Amniotic stem cell (primary cell): ENCODE data around the gene ESRRB.

Experiments
- DNase-seq: peaks from one replicate; lab custom pipeline; 2025; lab: John Stamatoyannopoulos, UW

ESRRB gene

DNA sequence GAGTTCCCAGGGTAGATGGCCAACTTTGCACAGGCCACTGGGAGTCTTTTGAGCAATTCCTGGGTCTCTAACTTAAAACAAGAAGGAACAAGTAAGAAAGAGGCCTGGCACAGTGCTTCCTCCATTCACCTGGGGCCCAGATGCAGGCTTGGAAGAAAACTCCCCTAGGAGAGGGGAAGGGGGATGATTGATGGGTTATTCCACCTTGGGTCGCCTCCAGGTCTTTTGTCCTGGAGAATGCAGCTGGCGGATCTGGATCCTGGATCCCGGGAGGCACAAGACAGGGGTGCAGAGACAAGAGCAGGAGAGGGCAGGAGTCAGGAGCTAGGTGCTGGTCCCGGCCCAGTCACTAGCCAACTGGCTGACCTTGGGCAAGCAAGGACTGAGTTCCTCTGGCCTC is 74.5 kb downstream of the ESRRB start:
- DNase-seq, result no peak

DNA sequence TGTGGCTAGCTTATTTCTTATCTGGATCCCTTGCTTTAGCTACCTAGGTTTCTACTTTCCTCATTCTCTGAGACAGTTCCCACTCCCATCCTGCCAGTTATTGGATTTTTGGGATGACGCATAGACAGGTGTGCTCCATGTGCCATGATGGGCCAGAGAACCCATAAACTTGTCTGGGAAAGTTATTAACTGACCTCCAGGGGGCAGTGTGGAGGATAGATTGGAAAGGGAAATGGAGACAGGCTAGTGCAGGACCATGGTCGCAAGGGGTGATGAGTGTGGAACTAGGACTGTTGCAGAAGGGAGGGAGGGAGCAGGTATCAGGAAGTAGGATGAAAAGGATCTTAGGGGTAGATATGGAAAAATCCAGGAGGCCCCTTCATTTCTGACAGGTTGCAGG is 80.3 kb downstream of the ESRRB start:
- no peak for DNase-seq

DNA sequence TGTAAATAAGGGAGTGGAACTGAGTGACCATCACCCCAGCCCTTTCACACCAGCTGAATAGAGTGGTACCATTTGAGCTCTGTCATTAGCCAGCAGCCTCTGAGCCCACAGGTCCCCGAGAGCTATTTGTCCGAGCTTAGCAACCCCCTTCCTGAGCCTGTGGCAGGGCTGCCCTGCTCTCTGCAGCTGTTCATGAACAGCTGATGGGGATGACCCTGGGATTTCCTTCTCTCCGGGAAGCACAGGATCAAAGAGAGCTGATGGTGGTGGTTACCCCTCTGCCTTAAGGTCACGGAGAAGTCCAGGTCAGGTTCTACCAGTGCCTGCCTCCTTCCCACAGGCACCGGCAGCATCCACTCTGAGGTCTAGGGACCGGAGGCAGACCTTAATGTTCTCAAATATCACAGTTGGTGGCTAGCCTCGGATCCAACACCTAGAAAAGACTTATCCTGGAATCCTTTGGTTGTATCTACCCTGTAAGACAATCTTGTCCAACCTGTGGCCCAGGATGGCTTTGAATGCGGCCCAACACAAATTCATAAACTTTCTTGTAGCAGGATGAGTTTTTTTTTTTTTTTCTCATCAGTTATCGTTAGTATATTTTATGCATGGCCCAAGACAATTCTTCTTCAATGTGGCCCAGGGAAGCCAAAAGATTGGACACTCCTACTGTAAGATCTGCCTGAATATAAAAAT is 81.1 kb downstream of the ESRRB start:
- no peak for DNase-seq

DNA sequence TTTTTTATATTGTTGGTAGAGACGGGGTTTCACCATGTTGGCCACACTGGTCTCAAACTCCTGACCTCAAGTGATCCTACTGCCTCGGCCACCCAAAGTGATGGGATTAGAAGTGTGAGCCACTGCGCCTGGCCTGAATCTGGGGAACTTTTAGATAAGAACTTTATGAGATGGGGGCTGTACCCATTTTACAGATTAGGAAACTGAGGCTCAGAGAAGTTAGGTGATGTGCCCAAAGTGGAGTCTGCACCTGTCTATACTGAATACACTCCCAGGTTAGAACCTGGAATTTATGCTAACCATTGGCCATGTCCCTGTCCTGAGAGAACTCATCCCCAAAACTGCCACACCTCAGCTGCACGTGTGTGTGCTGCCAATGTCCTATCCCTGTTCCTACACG is 81.9 kb downstream of the ESRRB start:
- no peak for DNase-seq

DNA sequence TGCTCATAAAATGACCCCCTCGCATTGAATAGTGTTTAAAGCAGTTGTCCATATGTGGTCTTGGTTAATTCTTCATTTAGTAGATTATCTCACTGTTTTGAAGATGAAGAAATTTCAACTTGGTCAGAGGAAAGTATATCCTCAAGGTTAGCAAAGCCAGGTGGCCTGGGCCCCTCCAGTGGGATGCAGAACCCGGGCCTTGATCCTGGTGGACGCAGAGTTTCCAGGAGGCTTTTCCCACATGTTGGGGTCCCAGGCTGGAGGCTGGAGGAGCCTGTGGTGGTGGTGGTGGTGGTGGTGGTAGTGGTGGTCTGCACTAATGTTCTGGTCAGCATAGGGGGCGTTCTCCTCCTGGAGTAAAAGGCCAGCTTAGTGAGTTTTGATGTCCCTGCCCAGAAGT is 85.9 kb downstream of the ESRRB start:
- no peak for DNase-seq

DNA sequence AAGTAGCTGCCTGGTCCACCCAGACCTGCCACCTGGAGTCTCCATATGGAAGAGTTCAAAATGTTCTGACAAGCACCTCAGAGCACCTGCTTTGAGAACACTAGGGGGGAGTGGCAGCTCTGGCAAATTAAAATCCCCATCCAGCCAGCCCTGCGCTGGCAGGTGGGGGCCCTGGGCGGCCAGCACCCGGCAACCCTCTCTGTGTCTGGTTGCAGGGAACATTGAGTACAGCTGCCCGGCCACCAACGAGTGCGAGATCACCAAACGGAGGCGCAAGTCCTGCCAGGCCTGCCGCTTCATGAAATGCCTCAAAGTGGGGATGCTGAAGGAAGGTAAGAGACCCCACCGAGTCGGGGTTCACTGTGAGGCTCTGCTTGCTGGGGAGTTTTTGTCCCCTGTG is 86.4 kb downstream of the ESRRB start:
- no peak for DNase-seq

DNA sequence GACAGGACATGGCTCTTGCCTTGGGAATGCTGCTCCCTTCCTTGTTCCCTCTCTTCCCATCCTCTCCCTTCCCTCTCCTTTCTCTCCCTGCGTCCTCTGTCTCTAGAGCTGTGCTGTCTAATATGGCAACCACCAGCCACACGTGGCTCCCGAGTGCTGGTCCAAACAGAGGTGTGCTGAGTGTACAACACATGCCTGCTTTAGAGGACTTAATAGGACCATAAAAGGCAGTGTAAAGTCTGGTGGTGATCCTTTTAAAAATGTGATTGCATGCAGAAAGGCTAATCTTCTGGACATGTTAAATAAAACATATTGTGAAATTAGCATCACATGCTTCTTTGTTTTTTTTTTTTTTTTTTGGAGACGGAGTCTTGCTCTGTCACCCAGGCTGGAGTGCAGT is 87.2 kb downstream of the ESRRB start:
- no peak for DNase-seq

DNA sequence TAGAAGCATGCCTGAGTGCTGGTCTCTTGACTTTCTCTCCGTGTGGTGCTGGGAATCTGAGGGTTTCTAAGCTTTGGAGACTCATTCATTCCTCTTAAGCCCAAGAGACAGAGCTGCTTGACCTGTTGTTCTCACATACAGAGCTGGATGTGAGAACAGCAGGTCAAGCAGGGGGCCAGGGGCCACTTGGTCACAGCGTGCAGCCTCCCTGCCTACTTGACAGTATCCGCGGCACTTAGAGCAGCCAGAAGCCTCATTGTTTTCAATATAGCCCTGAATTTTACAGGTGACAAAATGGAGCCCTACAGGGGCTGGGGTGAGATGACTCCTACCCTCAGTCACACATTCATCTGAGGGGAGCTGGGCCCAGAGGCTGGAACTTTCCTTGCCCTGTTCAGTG is 88.9 kb downstream of the ESRRB start:
- DNase-seq, result no peak

DNA sequence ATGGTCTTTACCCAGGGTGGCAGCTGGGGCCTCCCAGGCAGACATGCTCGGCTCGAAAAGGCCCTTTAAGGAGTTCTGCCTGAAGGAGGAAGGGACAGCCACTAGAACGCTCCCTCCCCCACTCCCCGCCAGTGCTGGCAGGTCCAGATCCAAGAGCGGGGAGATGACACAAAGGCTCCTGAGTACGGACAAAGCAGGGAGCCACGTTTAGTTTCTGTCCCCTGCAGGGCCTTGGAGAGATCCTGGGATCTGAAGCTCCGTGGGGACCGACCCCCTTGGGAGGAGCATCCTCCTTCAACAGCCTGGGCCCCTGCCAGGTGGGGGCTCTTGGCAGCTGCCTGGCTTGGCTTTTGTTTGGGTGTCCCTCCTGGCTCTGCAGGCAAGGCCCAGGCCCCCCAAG is 89.7 kb downstream of the ESRRB start:
- no peak for DNase-seq

DNA sequence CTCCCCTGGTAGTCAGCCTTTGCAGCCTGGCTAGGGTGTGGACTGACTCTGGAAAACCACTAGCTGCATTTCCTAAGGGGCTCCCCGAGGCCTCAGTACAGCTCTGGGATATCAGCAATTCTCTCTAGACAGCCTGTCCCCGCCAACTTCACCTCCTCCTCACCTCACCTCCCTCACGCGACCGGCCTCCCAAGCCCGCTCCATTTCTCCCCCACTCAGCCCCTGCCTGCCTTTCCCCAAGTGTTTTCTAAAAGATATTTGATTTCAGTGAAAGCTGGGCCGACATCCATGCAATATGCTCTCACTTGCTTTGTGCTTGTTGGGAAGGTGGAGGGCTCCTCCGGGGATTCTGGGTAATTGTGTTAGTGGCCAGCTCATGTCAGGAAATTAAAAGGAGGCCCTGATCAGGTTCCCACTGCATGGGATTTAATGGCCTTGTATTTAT is 91.8 kb downstream of the ESRRB start:
- no peak for DNase-seq

DNA sequence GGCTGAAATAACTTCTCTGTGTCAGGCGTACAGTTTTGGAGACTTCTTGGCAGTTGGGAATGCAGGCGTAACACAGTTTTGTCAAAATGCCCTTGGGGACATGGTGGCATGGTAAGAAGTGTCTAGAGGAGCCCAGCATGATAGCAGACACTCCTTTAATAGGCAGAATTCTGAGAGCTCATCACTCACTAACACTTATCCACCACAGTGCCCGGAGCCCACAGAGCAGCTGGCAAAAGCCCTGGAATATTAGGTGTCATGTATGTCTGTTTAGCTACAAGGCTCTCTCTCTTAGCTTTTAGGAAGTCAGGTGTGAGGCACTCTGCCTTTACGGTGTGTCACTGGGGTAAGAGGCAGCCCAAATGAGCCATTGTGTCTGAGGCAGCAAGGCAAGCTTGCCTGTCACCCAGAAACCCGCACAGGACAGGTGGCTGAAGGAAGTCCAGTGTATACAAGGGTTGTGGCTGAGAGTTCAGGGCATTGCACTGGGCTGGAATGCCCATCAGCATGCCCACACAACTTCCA is 96.3 kb downstream of the ESRRB start:
- DNase-seq, result no peak

DNA sequence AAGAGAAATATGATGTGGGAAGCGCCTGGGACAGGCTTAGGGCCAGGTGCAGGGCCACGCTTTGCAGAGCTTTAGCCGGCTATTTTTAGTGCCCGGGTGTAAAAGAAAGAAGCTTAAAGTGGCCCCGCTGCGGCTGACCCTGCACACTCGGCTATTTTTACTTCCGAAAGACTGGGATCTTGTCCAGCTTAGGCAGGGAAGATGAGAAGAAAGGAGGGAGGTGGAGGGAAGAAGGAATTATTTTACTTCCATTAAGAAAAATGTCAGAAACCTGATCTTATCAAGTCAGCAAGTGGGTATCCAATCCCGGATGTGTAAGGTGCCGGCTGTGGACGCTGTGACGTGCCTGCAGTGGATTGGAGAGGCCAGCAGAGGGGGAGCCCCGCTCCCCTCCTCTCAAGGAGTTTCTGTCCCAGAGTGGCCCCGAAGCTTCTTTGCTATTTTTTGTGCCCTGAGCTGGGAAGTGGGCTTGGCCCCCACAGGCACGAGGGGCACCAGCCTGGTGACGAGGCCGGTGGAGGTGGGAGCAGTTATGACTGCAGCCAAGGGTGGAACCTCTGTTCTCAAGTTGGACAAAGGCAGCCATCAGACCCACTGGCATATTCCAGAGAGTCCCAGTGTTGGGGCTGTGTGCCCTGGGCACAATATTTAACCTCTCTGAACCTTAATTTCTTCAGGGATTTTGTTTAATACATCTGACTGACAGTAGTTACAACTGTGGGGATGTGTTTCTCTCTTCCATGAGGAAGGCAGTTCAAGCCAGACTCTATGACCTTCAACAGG is 97.7 kb downstream of the ESRRB start:
- no peak for DNase-seq

DNA sequence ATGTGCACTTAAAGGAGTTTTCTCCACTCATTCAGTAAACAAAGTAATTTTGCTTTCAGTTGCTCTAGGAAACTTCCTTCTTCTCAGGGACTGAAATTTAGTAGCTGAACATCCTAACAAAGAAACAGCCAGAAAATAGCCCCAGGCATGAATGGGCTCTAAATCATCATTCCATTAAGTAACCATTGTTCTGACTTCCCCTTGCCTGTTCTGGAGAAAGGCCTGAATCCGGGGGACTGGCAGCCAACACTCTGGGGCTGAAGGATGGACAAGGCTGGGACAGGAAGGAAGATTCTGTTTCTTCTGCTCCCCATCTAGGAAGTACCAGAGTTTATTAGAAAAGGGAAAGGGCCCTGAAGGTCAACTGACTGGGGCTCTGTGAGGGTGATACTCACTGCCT is 104.5 kb downstream of the ESRRB start:
- no peak for DNase-seq

DNA sequence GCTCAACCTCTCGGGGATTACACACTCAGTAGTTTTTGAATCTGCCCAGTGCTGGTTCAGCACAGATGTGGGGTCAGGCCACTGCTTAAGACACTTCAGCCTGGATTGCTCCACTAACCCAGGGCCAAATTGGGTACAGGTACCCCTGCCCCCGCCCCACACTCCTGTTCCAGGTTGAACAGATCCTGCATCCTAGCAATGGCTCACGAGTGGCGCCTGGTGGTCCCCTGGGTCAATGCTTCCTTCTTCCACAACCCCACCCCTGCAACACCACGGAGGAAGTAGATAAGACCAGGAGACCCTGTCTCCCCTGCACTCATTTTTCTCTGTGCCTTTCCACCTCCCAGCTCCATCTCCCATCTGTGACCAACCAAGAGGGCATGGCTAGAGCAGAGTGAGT is 108.4 kb downstream of the ESRRB start:
- DNase-seq, result no peak

DNA sequence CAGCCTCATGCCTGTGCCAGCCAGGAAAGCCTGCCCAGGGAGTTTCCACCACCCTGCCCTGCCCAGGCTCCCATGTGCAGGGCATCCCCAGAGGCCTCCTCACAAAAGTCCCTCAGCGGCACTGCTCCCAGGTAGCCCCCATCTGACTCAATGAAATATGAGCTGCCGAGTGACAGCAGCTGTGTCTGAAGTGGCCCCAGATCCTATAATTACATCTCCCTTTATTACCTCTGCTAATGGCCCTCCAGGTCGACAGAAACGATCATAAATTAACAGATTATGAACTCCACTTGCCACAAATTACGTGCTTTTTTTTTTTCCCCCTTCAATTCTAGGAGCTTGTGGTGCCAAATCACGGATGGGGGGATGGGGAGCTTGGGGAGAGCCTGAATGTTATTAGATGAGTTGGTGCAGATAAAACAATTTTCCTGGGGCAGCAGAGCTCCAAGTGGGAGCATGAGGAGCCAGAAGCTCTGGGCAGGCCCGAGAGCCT is 110.4 kb downstream of the ESRRB start:
- no peak for DNase-seq

DNA sequence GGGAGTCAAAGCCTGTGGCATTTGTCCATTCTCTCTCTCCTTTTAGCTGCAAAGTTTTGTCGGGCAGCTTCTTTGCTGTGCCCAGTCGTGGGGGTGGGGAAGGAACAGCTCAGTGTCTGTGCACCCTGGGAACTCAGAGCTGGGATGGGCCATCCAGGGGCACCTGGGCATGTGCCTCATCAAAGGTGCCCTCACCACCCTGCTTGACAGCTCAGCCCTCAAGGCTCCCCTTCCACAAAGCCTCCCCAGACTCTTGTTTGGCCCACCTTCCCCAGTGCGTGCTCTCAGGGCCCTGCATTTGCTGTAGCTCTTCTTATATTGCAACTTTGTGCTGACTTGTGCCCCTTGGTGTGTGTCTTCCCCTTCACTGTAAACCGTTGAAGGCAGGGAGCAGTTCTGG is 112.6 kb downstream of the ESRRB start:
- DNase-seq, result no peak

DNA sequence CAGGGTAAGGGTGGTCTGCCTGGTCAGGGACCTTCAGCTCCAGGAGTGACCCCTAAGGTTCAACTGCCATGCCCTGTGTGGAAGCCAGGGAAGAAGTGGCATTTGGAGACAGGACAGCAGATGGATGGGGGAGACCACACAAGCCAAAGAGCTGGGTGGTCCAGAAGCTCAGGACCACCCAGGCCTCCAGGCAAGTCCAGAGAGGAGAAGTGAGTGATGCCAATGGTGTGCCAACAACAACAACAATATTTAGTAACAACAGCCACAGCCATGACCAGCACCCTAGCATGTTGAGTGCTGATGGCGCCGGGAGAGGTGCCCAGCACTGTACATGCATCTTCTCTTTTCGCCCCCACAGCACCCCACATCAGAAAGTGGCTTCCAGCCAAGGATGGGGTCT is 113.7 kb downstream of the ESRRB start:
- DNase-seq, result no peak

DNA sequence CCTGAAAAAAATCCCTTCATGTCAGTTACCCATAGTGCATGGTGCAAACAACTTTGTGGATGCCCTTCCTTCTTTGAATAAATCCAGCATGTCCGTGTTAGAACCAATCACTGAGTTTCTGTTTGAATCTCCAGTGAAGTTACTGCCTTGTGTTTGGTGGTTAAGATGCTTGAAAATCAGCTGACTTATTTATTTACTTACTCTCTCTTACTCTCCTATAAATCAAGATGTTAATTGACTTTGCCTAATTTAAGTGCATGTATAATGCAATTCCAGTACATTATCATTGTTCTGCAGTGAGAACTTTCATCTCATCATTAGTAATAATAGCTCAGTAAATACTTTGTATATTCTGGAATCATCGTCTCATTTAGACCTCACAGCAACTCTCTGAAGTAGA is 114.2 kb downstream of the ESRRB start:
- no peak for DNase-seq

DNA sequence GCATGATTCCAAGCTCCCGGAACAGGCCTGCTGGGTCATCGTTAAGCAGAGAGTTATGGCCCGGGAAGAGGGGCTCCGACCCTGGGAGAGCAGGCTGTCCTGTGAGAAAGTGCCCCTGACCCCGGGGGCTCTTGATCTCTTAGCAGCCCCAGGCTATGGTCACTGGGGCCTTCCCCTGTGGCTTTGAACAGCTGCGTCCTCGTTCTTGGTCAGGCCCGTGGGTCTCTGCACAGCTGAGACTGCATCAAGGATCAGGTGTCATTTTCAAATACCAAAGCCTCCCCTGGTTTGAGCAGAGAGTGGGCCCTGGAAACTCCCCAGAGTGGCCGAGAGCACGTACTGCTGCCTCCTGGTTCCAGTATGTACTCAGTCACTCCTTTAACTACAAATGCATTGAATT is 114.8 kb downstream of the ESRRB start:
- DNase-seq, result no peak

DNA sequence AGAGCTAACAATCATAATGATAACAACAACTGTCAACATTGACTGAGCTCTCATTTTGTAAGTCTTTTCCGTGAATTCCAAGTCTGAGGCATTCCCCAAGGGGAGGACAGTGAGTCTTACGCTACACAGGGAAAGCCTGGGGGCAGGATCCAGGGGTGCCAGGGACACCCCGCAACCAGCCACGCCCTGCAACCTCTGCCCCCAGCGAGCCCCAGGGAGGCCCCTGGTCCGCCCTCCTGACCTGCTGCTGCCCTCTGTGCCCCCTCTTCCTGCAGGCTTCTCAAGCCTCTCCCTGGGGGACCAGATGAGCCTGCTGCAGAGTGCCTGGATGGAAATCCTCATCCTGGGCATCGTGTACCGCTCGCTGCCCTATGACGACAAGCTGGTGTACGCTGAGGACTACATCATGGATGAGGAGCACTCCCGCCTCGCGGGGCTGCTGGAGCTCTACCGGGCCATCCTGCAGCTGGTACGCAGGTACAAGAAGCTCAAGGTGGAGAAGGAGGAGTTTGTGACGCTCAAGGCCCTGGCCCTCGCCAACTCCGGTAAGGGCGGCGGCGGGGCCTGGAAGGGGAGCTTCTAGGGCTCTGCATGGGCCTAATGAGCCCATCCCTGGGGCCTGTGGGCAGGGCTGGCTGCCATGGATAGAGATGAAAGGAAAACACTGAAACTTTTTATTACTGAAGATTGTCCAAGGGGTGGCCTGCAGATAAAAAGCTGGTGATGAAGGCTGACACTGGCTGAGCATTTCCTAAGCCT is 115.4 kb downstream of the ESRRB start:
- DNase-seq, result no peak

DNA sequence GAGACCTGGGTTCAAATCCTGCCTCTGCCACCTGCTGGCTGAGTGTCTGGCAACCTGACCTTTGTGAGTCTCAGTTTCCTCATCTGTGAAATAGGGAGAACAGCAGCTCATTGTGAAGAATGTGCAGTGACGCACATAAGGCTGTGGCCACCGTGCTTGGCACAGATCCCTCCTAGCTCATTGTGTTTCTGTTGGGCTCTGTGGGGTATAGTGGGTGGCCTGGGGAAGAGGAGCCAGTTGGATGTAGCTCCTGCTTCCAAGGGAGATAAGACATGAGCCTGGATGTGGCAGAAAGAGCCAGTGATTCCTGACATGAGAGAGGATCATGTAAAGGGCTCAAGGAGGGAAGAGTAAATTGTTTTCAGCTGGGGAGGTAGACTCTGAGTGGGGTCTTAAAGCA is 120.0 kb downstream of the ESRRB start:
- DNase-seq, result no peak

DNA sequence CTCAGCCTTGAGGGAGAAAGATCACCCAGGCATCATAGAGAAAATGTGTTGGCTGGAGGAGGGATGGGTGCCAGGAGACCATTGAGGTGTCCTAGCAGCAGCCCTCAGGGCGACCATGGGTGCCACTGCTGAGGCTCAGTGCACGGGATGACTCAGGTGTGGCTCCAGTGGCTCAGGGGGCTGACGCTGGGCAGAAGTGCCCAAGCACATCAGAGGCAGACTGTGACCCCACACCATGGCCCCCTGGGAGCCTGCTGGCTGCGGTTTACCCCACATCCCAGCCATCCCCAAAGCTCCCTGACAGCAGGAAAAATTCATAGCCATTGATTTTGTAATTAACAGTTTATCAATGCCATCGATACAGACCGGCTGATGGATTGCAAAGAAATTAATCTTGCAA is 120.7 kb downstream of the ESRRB start:
- DNase-seq, result no peak
